ENCODE results near the gene KIF24. TPM values are rescaled to one million over a fixed set of nuclear protein-coding genes. Genes with fewer than 3 reads are reported as not detected.

Gene KIF24
- total and polyA plus RNA-seq, 2 of the 8 experiments (the other 6 are each of a cell fraction or from before 2014, with no cell fraction given) = 2.7 to 3.9 TPM

DNA sequence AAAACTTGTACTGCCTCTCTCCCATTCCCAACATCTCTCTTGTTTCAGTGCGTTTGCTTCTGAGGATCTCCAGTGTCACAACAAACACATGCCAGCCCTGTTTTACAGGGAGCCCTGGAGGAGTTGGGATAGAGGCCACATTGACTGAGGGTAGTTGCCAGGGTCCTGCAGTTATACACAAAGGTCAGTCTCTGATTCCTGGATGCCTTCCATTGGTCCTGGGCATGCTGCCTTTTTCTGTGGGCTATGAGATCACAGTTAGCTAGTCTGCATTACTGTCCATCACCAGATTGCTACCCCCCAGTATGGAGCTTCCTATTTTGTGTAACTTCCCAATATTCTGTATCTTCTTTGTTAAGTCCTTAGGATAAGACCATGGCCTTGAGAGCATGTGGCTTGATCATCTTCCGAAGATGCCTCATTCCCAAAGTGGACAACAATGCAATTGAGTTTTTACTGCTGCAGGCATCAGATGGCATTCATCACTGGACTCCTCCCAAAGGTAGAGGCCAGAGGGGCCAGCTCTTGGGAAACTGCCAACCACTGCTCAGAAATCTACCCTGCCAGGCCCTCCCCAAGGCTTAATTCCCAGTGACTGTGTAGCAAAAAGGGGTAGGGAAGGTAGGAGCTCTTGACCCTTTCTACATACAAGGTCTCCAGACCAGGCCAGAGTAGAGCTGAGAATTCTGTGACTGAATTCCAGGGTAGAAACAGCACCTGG, 9.8 kb upstream of the KIF24 start:
- no peak for DNase-seq (ENCODE audit: low read depth in 1 of 2, low spot score in 2 of 2)
- no peak overlapping the region for H4K91ac ChIP-seq (replicated peaks; ENCODE audit: insufficient read length, low read length)
- H2BK120ac ChIP-seq (replicated peaks; ENCODE audit: low read depth, low read length) = no peak overlapping the region
- CTCF ChIA-PET (ENCODE audit: partially characterized antibody) = interaction anchor here (0.6 to 16.6 kb wide), 6 partner anchors 9 to 157 kb away, joined by 3 to 350 read pairs (median 4); partner anchors contain the start of gene MYORG
- no peak overlapping the region for H3K9ac ChIP-seq (replicated peaks in 1 of 4; ENCODE audit: extremely low read depth in 1 of 4, low read depth in 3 of 4, low read length in 3 of 4)
- H3K4me1 ChIP-seq (replicated peaks in 1 of 4; ENCODE audit: control insufficient read depth in 3 of 4, insufficient read depth in 4 of 4, low read length in 3 of 4) = peaks cover 2 to 9% (median 8%) of the 10 kb centered on the region in 4 experiments; a peak in 5 of 7 replicates
- peaks cover 0 to 11% (median 5%) of the 10 kb centered on the region in 4 experiments; a peak in 4 of 8 replicates for H3K36me3 ChIP-seq (ENCODE audit: control insufficient read depth in 2 of 4, insufficient read depth in 4 of 4, low read length in 3 of 4)
- H2BK15ac ChIP-seq (ENCODE audit: low read length) = no peak overlapping the region
- no peak overlapping the region for H3K56ac ChIP-seq (replicated peaks; ENCODE audit: insufficient read length, low read depth, low read length)
- no peak overlapping the region for H2BK5ac ChIP-seq (ENCODE audit: low read depth, low read length)
- no peak overlapping the region for H3K14ac ChIP-seq (ENCODE audit: insufficient read length)
- H3K27me3 ChIP-seq (replicated peaks in 1 of 4; ENCODE audit: control insufficient read depth in 3 of 4, extremely low read depth in 1 of 4, insufficient read depth in 3 of 4, low read length in 3 of 4) = no peaks in the 10 kb centered on the region
- no peaks in the 10 kb centered on the region; the same call in 1 of the 2 replicates for H3K79me1 ChIP-seq (ENCODE audit: low read depth, low read length)
- H2AFZ ChIP-seq (ENCODE audit: low read length) = no peak overlapping the region
- no peak overlapping the region for H4K8ac ChIP-seq (ENCODE audit: extremely low read depth, insufficient read depth, low read length)
- no peak overlapping the region for H3K27ac ChIP-seq (ENCODE audit: low read depth, low read length)
- no peak overlapping the region for H3K4me3 ChIP-seq (ENCODE audit: extremely low read depth in 1 of 4, insufficient read depth in 2 of 4, low read depth in 3 of 4, low read length in 4 of 4)
- H4K20me1 ChIP-seq (replicated peaks in 1 of 2; ENCODE audit: control insufficient read depth in 1 of 2, insufficient read depth in 2 of 2, low read length in 2 of 2) = peaks cover 0 to 2% of the 10 kb centered on the region in 2 experiments
- no peak overlapping the region for H4K5ac ChIP-seq (ENCODE audit: insufficient read length, low read depth, low read length)
- H3K18ac ChIP-seq (ENCODE audit: extremely low read depth, low read length) = no peak overlapping the region
- no peak overlapping the region for H2BK12ac ChIP-seq (ENCODE audit: low read depth, low read length)
- no peak overlapping the region for H3K23ac ChIP-seq (ENCODE audit: insufficient read length)
- H2BK20ac ChIP-seq (ENCODE audit: low read length) = no peak overlapping the region
- H3K9me3 ChIP-seq (ENCODE audit: insufficient read depth in 2 of 2, low read depth in 1 of 2, low read length in 1 of 2) = no peaks in the 10 kb centered on the region
- no peak overlapping the region for H2AK5ac ChIP-seq (ENCODE audit: low read depth, low read length)
- H3K79me2 ChIP-seq (ENCODE audit: control insufficient read depth in 1 of 2, insufficient read depth in 2 of 2, low read length in 2 of 2) = no peaks in the 10 kb centered on the region
- no peak overlapping the region for H3K4me2 ChIP-seq (ENCODE audit: insufficient read depth in 1 of 2, low read depth in 2 of 2, low read length in 2 of 2)
- WGBS, 2 experiments (ENCODE audit: extremely low coverage in 1 of 2, insufficient coverage in 1 of 2, insufficient read length in 1 of 2, insufficient replicate concordance in 2 of 2, low coverage in 1 of 2, low lambda C conversion rate in 2 of 2, missing lambda C conversion rate in 1 of 2) = 100% methylated on average over 2 of the region's 2 CpGs; no CpG with 5 or more reads in 1 of the 2 experiments
- no peak overlapping the region for H3K4ac ChIP-seq (replicated peaks; ENCODE audit: insufficient read length, low read depth, low read length)
- no peak for FAIRE-seq
- POLR2A ChIA-PET (ENCODE audit: partially characterized antibody) = interaction anchor here (0.7 to 1.2 kb wide), 2 partner anchors 34 to 295 kb away, joined by 3 read pairs; no protein-coding TSS in a partner anchor
- H3K23me2 ChIP-seq (ENCODE audit: low read depth, low read length) = no peaks in the 10 kb centered on the region
- no peak for TF ChIP-seq BCL11A (IDR thresholded peaks at IDR 0.05; ENCODE audit: low read depth in 2 of 2, low read length in 2 of 2)
- no peak for TF ChIP-seq HDAC2 (IDR thresholded peaks at IDR 0.05; ENCODE audit: borderline replicate concordance in 1 of 2, low read depth in 2 of 2, low read length in 2 of 2)
- TF ChIP-seq SIX5 (IDR thresholded peaks at IDR 0.05; ENCODE audit: low read depth, low read length) = no peak
- no peak for TF ChIP-seq SP1 (IDR thresholded peaks at IDR 0.05; ENCODE audit: low read depth, low read length)
- TF ChIP-seq RAD21 (IDR thresholded peaks at IDR 0.05 in 1 of 2, conservative IDR thresholded peaks at IDR 0.05 in 1 of 2; ENCODE audit: low read depth in 2 of 2, low read length in 2 of 2) = no peak
- no peak for TF ChIP-seq KDM4A (IDR thresholded peaks at IDR 0.05; ENCODE audit: low read depth, low read length, severe bottlenecking)
- TF ChIP-seq, protein P1, sequence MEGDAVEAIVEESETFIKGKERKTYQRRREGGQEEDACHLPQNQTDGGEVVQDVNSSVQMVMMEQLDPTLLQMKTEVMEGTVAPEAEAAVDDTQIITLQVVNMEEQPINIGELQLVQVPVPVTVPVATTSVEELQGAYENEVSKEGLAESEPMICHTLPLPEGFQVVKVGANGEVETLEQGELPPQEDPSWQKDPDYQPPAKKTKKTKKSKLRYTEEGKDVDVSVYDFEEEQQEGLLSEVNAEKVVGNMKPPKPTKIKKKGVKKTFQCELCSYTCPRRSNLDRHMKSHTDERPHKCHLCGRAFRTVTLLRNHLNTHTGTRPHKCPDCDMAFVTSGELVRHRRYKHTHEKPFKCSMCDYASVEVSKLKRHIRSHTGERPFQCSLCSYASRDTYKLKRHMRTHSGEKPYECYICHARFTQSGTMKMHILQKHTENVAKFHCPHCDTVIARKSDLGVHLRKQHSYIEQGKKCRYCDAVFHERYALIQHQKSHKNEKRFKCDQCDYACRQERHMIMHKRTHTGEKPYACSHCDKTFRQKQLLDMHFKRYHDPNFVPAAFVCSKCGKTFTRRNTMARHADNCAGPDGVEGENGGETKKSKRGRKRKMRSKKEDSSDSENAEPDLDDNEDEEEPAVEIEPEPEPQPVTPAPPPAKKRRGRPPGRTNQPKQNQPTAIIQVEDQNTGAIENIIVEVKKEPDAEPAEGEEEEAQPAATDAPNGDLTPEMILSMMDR (IDR thresholded peaks at IDR 0.05; ENCODE audit: control extremely low read depth in 1 of 3, insufficient read depth in 1 of 3, low read depth in 1 of 3, low read length in 3 of 3) = no peak
- no peak for TF ChIP-seq HDAC6 (IDR thresholded peaks at IDR 0.05; ENCODE audit: low read depth, low read length)
- TF ChIP-seq, protein P2, sequence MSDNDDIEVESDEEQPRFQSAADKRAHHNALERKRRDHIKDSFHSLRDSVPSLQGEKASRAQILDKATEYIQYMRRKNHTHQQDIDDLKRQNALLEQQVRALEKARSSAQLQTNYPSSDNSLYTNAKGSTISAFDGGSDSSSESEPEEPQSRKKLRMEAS (IDR thresholded peaks at IDR 0.05) = no peak

Data from H1 (cell line).